CD4-positive, alpha-beta T cell treated with Interleukin-15 for 1 hour (primary cell): ENCODE data around the gene CFLAR.
"Not testable (repeated sequence)": the region's sequence is repeated elsewhere in the genome, so short reads cannot be mapped to it uniquely, and the experiment has no call there.

Experiments used
- DNase-seq: peaks from one replicate; pipeline ENCODE4 v3.0.0-alpha.2; 2020

CFLAR gene

DNA sequence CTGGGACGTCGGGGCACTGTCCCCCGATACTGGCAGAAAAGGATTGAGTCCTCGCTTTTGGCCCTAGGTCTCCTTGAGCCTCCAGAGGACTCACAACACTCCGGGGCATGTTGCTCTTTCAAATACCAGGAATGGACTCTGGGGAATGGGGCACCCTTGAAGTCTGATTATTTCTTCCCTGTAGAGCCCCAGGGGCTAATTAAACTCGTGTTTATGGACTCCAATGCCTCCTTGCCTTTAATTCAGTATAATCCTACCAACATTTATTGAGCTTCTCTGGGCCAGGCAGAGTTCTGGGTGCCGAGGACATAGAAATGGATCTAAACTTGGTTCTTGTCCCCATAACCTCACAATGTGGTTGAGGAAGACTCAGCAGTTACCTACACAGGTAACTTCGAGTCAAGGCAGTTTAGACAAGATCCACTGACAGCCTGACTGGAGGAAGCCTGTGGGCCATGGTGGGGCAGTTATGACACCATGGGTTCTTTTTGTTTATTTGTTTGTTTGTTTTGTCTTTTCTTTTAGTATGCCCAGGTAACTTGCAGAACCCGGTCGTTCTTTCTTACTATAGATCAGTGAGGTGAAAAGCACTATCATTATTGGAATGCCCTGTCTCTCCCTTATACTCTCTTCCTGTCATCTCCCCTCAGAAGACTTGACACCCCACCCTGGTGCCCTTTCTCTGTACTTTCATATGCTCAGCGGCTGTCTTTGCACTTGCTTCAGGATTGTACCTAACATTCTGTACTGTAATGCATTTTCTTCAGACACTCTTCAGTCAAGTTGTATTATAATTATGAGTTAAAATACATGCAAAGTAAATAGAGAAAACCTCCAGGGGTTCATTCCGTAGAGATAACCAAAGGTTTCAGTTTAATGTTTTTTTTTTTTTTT lies 3.2 kb downstream of the CFLAR start:
- DNase-seq, result no peak

GRCh38 chr2:201122276-201122675 lies 6.3 kb downstream of the CFLAR start:
- no peak for DNase-seq

- DNase-seq, result no peak
Measured at GRCh38 chr2:201126308-201127151, 10.6 kb downstream of the CFLAR start.

- DNase-seq, result no peak
Measured at GRCh38 chr2:201127152-201127511, 11.2 kb downstream of the CFLAR start.

GRCh38 chr2:201127570-201127969 lies 11.6 kb downstream of the CFLAR start:
- no peak for DNase-seq

GRCh38 chr2:201128033-201128432 lies 12.1 kb downstream of the CFLAR start:
- no peak for DNase-seq

- peak; percentile 57 for DNase-seq
Measured at GRCh38 chr2:201128933-201129505, 13.1 kb downstream of the CFLAR start.

DNA sequence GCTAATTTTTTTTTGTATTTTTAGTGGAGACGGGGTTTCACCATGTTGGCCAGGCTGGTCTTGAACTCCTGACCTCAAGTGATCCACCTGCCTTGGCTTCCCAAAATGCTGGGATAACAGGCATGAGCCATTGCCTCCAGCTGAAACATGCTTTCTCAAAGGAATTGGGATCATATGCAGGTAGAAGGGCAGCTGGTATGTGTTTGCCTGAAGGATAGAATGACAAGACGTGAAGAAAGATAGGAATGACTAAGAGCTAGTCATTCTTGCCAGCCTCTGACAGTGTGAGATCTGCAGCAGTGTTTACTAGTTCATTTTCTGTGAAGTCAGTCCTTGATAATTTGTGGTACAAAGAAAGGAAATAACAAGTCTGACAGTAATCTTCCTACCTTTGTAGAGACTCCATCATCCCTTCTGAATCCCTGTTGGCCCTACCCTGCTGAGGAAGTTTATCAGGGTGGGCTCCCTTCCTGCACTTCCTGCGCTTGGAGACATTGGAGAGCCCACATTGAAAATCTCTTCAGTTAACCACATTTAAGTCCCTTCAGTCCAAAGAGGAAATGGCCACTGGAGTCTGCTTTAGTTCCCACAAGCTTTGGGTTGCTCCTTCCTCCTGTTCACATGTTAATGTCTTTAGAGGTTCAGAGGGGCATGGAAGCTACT lies 14.7 kb downstream of the CFLAR start:
- peak; percentile 35 for DNase-seq

DNA sequence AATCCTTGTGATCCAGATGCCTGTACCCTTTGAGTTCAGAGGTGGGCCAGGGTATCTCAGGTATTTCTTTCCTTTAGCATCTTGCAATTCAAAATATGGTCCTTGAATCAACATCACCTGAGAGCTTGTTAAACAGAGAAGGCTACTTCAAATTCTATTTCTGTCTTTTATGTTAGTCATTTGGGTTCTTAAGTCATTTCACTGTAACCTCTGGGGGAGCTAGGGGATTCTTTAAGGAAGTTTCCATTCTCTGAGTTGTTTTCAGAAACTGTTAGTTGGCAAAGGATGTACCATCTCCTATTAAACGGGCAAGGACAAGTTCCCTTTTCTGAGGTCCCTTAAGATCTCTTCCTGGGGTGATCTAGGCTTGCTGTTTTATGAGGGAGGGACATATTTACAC lies 16.6 kb downstream of the CFLAR start:
- no peak for DNase-seq

DNA sequence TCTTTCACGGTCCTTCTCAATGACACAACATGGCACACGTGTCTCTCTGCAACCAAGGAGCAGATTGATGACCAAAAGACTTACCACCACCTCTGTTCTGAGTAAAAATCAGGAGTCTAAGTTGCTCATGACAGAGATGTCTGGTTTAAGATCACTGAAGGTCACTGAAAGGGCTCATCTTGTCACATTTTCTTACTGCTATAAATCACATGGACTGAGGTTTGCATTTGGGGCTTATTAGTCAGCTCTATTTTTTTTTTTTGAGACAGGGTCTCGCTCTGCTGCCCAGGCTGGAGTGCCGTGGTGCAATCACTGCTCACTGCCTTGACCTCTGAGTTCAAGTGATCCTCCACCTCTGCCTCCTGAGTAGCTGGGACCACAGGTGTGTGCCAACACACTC lies 19.4 kb downstream of the CFLAR start:
- no peak for DNase-seq

DNA sequence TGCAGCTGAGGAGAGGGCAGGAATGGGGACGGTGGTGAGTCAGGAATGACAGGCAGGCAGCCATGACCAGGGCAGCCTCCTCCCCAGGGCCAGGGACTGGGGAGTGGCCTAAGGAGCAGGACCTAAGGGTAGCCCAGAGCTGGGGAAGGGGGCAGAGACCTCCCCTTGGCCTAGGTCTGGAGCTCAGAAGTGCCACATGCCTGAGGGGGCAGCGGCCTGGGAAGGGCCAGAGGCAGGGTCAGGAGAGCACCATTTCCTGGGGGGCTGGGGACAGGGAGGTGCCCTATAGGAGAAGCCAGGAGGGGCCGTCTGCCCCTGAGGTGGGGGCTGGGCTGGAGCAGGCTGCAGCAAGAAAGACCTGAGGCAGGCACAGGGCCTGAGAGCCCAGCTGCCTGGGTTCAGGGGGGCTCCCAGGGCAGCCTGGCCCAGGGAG lies 20.9 kb downstream of the CFLAR start:
- no peak for DNase-seq

- no peak for DNase-seq
Measured at GRCh38 chr2:201137505-201138400, 21.8 kb downstream of the CFLAR start.

DNA sequence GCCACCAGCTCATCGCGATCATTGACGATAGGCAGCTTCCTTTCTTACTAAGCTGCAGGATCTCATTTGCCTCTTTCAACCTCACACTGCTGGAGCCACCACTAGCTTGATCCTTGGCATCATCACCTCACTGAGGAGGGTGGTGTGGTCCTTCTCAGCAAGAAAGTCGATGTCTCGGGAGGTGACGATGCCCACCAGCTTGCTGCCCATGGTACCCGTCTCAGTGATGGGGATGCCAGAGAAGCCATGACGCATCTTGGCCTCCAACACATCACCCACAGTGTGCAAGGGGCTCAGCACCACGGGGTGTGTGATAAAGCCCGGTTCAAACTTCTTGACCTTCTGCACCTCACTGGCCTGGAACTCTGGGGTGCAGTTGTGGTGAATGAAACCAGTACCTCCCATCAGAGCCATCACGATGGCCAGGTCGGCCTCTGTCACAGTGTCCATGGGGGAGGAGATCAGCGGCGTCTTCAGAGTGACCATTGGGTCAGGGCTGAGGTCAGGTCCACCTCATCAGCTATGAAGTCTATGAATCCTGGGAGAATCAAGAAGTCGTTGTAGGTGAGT lies 22.5 kb downstream of the CFLAR start:
- no peak for DNase-seq

DNA sequence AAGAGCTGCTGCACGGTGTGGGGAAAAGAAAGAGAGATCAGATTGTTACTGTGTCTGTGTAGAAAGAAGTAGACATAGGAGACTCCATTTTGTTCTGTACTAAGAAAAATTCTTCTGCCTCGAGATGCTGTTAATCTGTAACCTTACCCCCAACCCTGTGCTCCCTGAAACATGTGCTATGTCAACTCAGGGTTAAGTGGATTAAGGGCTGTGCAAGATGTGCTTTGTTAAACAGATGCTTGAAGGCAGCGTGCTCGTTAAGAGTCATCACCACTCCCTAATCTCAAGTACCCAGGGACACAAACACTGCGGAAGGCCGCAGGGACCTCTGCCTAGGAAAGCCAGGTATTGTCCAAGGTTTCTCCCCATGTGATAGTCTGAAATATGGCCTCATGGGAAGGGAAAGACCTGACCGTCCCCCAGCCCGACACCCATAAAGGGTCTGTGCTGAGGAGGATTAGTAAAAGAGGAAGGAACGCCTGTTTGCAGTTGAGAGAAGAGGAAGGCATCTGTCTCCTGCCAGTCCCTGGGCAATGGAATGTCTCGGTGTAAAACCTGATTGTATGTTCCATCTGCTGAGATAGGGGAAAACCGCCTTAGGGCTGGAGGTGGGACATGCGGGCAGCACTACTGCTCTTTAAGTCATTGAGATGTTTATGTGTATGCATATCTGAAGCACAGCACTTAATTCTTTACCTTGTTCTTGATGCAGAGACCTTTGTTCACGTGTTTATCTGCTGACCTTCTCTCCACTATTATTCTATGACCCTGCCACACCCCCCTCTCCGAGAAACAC lies 23.2 kb downstream of the CFLAR start:
- DNase-seq, result not testable (repeated sequence)

- DNase-seq, result no peak
Measured at GRCh38 chr2:201139836-201140604, 24.1 kb downstream of the CFLAR start.

DNA sequence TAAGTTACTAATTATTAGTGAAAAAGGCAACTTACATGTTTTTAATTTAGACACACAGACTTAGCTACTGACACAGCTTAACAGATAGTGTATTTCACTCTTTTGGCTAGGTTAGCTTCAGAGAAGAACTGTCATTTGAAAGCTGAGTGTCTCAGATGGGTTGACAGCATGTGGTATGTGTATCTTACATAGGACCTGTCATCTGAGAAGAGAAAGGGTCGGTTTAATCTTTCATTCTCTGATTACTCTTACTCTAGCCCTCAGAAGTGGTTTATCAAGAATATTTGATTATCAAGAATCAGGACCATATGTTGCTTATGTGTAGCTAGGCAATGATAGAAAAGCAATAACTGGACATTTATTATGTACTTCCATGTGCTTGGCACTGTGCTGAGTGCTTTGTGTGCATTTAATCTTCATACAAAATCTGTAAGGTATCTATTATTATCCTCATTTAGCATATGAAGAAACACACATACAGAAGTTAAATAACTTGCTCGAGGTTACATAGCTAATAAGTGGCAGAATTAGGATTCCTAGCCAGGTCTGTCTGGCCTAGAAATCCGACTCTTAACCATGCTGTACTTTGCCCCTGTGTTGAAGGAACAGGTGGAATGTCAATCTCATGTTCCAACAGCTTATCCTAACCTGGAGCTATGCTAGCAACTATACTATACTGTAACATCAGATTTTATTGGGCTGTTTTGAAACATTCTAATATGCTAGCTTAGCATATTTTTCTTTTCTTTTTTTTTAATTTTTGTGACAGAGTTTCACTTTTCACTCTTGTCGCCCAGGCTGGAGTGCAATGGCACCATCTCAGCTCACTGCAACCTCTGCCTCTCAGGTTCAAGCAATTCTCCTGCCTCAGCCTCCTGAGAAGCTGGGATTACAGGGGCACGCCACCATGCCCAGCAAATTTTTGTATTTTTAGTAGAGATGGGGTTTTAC lies 28.4 kb downstream of the CFLAR start:
- DNase-seq, result no peak

- no peak for DNase-seq
Measured at GRCh38 chr2:201148434-201148990, 32.5 kb downstream of the CFLAR start.

DNA sequence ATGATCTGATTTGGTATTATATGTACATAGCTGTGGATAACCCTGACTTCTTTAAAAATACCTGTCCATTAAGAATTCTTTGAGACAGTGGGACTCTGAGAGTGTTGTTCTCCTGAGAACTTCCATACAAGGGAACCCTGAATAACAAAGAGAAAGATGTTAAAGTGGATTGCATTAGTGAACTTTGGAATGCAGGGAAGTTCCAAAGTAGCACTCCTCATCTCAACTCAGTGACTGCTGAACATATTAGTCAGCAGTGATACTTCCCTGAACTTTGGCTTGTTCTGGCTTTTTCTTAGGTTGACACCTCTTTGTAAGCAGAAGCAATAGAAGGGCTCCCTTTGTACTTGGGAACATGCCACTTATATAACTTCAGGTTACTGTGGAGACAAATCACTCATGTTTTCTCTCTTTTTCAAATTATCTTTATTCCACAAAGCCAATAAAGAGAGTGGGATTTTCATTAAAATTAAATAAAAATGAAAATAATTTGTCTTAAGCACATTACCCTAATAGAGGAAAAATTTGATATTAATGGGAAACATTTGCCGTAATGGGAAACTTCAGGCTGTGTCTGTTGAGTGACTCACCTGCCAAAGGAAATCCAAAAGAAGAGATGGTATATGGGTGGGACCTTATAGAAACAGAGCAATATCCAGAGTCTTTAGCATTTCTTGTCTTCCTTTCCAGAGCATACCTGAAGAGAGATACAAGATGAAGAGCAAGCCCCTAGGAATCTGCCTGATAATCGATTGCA lies 33.3 kb downstream of the CFLAR start:
- no peak for DNase-seq
